ENCODE data around the gene GPR161.

DNA sequence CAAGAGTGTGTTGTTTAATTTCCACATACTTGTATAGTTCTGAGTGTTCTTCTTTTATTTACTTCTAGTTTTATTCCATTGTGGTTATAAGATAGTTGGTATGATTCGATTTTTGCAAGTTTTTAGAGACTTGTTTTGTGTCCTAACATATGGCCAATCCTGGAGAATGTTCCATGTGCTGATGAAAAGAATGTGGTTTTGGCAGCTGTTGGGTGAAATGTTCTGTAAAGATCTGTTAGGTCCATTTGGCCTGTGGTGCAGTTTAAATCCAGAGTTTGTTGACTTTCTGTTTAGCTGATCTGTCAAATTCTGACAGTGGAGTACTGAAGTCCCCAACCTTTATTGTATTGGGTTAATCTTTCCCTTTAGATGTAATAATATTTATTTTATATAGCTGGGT is 22.5 kb upstream of the GPR161 start:
- TF ChIP-seq, protein P1, sequence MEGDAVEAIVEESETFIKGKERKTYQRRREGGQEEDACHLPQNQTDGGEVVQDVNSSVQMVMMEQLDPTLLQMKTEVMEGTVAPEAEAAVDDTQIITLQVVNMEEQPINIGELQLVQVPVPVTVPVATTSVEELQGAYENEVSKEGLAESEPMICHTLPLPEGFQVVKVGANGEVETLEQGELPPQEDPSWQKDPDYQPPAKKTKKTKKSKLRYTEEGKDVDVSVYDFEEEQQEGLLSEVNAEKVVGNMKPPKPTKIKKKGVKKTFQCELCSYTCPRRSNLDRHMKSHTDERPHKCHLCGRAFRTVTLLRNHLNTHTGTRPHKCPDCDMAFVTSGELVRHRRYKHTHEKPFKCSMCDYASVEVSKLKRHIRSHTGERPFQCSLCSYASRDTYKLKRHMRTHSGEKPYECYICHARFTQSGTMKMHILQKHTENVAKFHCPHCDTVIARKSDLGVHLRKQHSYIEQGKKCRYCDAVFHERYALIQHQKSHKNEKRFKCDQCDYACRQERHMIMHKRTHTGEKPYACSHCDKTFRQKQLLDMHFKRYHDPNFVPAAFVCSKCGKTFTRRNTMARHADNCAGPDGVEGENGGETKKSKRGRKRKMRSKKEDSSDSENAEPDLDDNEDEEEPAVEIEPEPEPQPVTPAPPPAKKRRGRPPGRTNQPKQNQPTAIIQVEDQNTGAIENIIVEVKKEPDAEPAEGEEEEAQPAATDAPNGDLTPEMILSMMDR (conservative IDR thresholded peaks at IDR 0.05 in 1 of 2, IDR thresholded peaks at IDR 0.05 in 1 of 2; ENCODE audit: low read depth in 1 of 2, low read length in 2 of 2), result no peak
- no peak for TF ChIP-seq EZH2 (IDR thresholded peaks at IDR 0.05; ENCODE audit: low read length, missing control alignments)
